Endothelial cell of umbilical vein (primary cell): Measurements from ENCODE around the gene TUBB1.

Experiments
- CTCF ChIP-seq, 2 donors: IDR thresholded peaks; 1 replicate in 1 of 2; 2 replicates in 1 of 2; pipeline ENCODE4 v1.5.1; 2011; ENCODE audit warnings: low read length in 2 of 2, mild to moderate bottlenecking in 2 of 2, moderate library complexity in 2 of 2, control low read depth in 1 of 2, inconsistent platforms in 1 of 2, low read depth in 1 of 2; ENCODE audit not compliant: insufficient read depth in 1 of 2; ENCODE audit errors: extremely low read depth in 1 of 2
- EZH2 ChIP-seq: IDR thresholded peaks from 2 replicates; pipeline ENCODE4 v1.6.1; 2012; ENCODE audit warnings: borderline replicate concordance, low read depth, mild to moderate bottlenecking, moderate library complexity, low read length, inconsistent platforms; ENCODE audit not compliant: severe bottlenecking
- FOS ChIP-seq: IDR thresholded peaks from 2 replicates; pipeline ENCODE4 v1.6.1; 2011; ENCODE audit warnings: mild to moderate bottlenecking, low read length, moderate library complexity, borderline replicate concordance; ENCODE audit not compliant: insufficient read depth
- MAX ChIP-seq: IDR thresholded peaks from 2 replicates; pipeline ENCODE4 v1.6.1; 2011; ENCODE audit not compliant: insufficient read depth, insufficient read length
- POLR2A ChIP-seq: IDR thresholded peaks from 2 replicates; pipeline ENCODE4 v1.6.1; 2012; ENCODE audit warnings: low read depth, mild to moderate bottlenecking, control low read depth, low read length
- POLR2AphosphoS5 ChIP-seq: IDR thresholded peaks from 2 replicates; pipeline ENCODE4 v1.6.1; 2012; ENCODE audit warnings: low read depth, mild to moderate bottlenecking, control low read depth, low read length, moderate library complexity; ENCODE audit not compliant: insufficient read depth

DNA sequence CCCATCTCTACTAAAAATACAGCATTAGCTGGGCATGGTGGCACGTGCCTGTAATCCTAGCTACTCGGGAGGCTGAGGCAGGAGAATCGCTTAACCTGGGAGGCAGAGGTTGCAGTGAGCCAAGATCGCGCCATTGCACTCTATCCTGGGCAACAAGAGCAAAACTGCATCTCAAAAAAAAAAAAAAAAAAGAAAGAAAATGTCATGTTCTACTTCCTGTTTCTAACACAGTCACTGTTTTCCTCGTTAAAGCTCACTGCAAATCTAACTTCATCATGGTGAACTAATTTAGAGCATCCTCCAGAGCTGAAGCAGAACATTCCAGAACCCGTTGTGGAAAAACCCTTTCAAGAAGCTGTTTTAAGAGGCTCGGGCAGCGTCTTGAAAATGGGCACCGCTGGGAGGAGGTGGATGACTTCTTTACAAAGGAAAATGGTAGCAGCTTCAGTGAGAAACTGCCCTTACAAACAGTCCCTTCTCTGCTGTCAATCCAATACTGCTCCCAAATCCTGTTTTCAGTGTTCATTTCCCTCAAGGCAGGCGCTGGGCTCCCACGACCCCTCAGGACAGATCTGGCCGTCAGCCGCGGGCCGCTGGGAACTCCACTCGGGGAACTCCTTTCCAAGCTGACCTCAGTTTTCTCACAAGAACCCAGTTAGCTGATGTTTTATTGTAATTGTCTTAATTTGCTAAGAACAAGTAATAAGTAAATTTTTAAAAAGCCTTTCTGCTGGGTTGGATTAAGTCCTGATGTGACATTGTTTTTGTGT, 24.7 kb upstream of the TUBB1 start:
- TF ChIP-seq CTCF (IDR thresholded peaks at IDR 0.05; ENCODE audit: extremely low read depth in 1 of 2, insufficient read depth in 1 of 2, low read depth in 1 of 2, low read length in 2 of 2): no peak
- no peak for TF ChIP-seq MAX
- no peak for TF ChIP-seq FOS
- TF ChIP-seq POLR2A: peak; percentile 1
- no peak for TF ChIP-seq POLR2AphosphoS5
- no peak for TF ChIP-seq EZH2
